Heart right ventricle (tissue), 16 donors: Measurements from ENCODE around the gene CZIB. TPM values are rescaled to one million over a fixed set of nuclear protein-coding genes. Genes with fewer than 3 reads are reported as not detected.
"Not testable (repeated sequence)": the region's sequence is repeated elsewhere in the genome, so short reads cannot be mapped to it uniquely, and the experiment has no call there.

ENCODE experiments used
- ATAC-seq, 8 donors: fragments of 200-7000 bp; cut with Tn5 transposase; one replicate each; pipeline ENCODE4 v1.9.1; 2020; ENCODE audit warnings: mild to moderate bottlenecking in 8 of 8, moderate library complexity in 8 of 8, moderate number of reproducible peaks in 1 of 8
- DNase-seq, 2 donors: peaks; one replicate each; pipeline ENCODE4 v3.0.0-alpha.2; 2020
- H3K27ac ChIP-seq, 10 donors: fragments of 200-600 bp; sonication (generic) in 2 of 10; one replicate each; pipeline versions ENCODE4 v1.5.0 to v1.8.0; 2020 to 2022; ENCODE audit warnings: mild to moderate bottlenecking in 3 of 10
- H3K27me3 ChIP-seq, 7 donors: fragments of 200-600 bp; one replicate each; pipeline ENCODE4 v1.8.0; 2021 to 2022; ENCODE audit warnings: mild to moderate bottlenecking in 2 of 7
- H3K36me3 ChIP-seq, 9 donors: fragments of 200-600 bp; sonication (generic) in 1 of 9; one replicate each; pipeline versions ENCODE4 v1.5.0 to v1.8.0; 2020 to 2022; ENCODE audit warnings: mild to moderate bottlenecking in 2 of 9
- H3K4me1 ChIP-seq, 9 donors: fragments of 200-600 bp; sonication (generic) in 1 of 9; one replicate each; pipeline versions ENCODE4 v1.5.0 to v1.8.0; 2020 to 2022; ENCODE audit warnings: mild to moderate bottlenecking in 4 of 9
- H3K4me3 ChIP-seq, 10 donors: fragments of 200-600 bp; sonication (generic) in 2 of 10; one replicate each; pipeline versions ENCODE4 v1.5.0 to v1.8.0; 2020 to 2022; ENCODE audit warnings: mild to moderate bottlenecking in 7 of 10, moderate library complexity in 2 of 10
- H3K9me3 ChIP-seq, 11 donors: fragments of 200-600 bp in 10 of 11; sonication (generic) in 2 of 11; one replicate each; pipeline versions ENCODE4 v1.5.0 to v1.8.0; 2013 to 2022; ENCODE audit warnings: mild to moderate bottlenecking in 2 of 11, control low read depth in 1 of 11, moderate library complexity in 1 of 11
- WGBS, 2 donors: extraction: QIAGEN DNeasy Blood & Tissue Kit; methylation state at CpG; one replicate each; pipeline ENCODE4 v1.1.7; 2013; ENCODE audit warnings: inconsistent platforms in 1 of 2; 5-methylcytosine and 5-hydroxymethylcytosine counted together
- intact Hi-C, 10 donors: fragments of 100-400 bp; cut with DNase I; formaldehyde crosslinking; loops; one replicate each; pipeline versions ENCODE4 v1.11.1 to v1.14.2; 2022
- polyA plus RNA-seq, 2 donors: library from polyadenylated mRNA; stranded (reverse); fragments of 200-250 nt; gene quantifications; one replicate each; pipeline ENCODE4 v1.2.3, GENCODE V29; 2013
- total RNA-seq, 10 donors: library from RNA; stranded (reverse); fragmentation: NEBNext Ultra II Directional in 3 of 10; extraction: Animal tissue kit (Norgen Biotek cat#: 25700) in 3 of 10; gene quantifications; one replicate each; pipeline versions ENCODE4 v1.2.1 to v1.2.4, GENCODE V29; 2021 to 2023
- TF ChIP-seq, protein P1 (sequence below), 9 donors: fragments of 200-600 bp; sonication (generic) in 2 of 9; IDR thresholded peaks; one replicate each; pipeline versions ENCODE4 v1.5.0 to v1.8.0; 2021 to 2022; ENCODE audit warnings: antibody characterized with exemption in 9 of 9, mild to moderate bottlenecking in 5 of 9, moderate library complexity in 1 of 9
- donor health status: Arrhythmogenic right ventricular cardiomyopathy.
- donor health status: ischemic (EF 13 %, LVEDD 7.1; RV severe dilation, severe dysfunction).
- donor health status: healthy with polysubstance abuse.
- donor health status: DM: no; HTN: yes; CAD: no.
- donor health status: DM: no; HTN: no; CAD: no.
- donor health status: ischemic (EF 25% LVEDD 6.9; RV normal size, moderate dysfunction).
- donor health status: ischemic (EF 25% LVEDD 5.7; RV mildly dilated, moderate dysfunction).
- donor health status: healthy.
- donor health status: DM: yes; HTN: yes; CAD: no.
- donor health status: Ischemic cardiomyopathy.
- donor health status: ischemic (EF 35%, LVEDD 5.7; RV mildly dilated, moderate dysfunction).
- donor health status: nonischemic (EF 11% LVEDD 7.7; RV severe dilation, severe dysfunction).
- donor health status: DM: yes; HTN: yes; CAD: no.
- donor health status: PGD.
- donor health status: ischemic (EF 29% LVEDD 5.4; RV normal size, mild dysfunction).
- donor health status: nonischemic (EF 23%, LVEDD 6.1; RV moderate dilation, normal function).

CZIB gene
- total and polyA plus RNA-seq, 12 donors: 41.8 to 97.3 (median 50.2) TPM

- H3K36me3 ChIP-seq: peaks cover 0 to 100% (median 49%) of the 10 kb centered on the region in 9 donors
- intact Hi-C loops: no loop called here
- TF ChIP-seq, protein P1, sequence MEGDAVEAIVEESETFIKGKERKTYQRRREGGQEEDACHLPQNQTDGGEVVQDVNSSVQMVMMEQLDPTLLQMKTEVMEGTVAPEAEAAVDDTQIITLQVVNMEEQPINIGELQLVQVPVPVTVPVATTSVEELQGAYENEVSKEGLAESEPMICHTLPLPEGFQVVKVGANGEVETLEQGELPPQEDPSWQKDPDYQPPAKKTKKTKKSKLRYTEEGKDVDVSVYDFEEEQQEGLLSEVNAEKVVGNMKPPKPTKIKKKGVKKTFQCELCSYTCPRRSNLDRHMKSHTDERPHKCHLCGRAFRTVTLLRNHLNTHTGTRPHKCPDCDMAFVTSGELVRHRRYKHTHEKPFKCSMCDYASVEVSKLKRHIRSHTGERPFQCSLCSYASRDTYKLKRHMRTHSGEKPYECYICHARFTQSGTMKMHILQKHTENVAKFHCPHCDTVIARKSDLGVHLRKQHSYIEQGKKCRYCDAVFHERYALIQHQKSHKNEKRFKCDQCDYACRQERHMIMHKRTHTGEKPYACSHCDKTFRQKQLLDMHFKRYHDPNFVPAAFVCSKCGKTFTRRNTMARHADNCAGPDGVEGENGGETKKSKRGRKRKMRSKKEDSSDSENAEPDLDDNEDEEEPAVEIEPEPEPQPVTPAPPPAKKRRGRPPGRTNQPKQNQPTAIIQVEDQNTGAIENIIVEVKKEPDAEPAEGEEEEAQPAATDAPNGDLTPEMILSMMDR (IDR thresholded peaks at IDR 0.05): no peak
- DNase-seq (no peak), ATAC-seq (peak in 2 of 8 donors; percentile 22 to 30)
- peaks cover 0 to 10% (median 5%) of the 10 kb centered on the region in 9 donors for H3K4me1 ChIP-seq
- 49 to 60% methylated on average over 1 of the region's 1 CpG for WGBS, 2 donors
- no peak overlapping the region for H3K4me3 ChIP-seq
- H3K27ac ChIP-seq: no peak overlapping the region
- peaks cover 0 to 18% (median 0%) of the 10 kb centered on the region in 11 donors for H3K9me3 ChIP-seq
- no peaks in the 10 kb centered on the region for H3K27me3 ChIP-seq
These were observed 12.7 kb downstream of the CZIB start for GRCh38 chr1:53207726-53208125.

GRCh38 chr1:53206735-53207379 is 13.6 kb downstream of the CZIB start:
- no peak for ATAC-seq
- no peak overlapping the region for H3K27ac ChIP-seq
- H3K4me1 ChIP-seq: peaks cover 0 to 10% (median 5%) of the 10 kb centered on the region in 9 donors
- H3K4me3 ChIP-seq: no peak overlapping the region
- TF ChIP-seq, protein P1 (IDR thresholded peaks at IDR 0.05): no peak
- WGBS, 2 donors: 97 to 100% methylated on average over 1 of the region's 1 CpG
- H3K9me3 ChIP-seq: peaks cover 0 to 18% (median 0%) of the 10 kb centered on the region in 11 donors
- no peak for DNase-seq
- no peaks in the 10 kb centered on the region for H3K27me3 ChIP-seq
- H3K36me3 ChIP-seq: peaks cover 0 to 100% (median 53%) of the 10 kb centered on the region in 9 donors
- intact Hi-C loops: no loop called here

DNA sequence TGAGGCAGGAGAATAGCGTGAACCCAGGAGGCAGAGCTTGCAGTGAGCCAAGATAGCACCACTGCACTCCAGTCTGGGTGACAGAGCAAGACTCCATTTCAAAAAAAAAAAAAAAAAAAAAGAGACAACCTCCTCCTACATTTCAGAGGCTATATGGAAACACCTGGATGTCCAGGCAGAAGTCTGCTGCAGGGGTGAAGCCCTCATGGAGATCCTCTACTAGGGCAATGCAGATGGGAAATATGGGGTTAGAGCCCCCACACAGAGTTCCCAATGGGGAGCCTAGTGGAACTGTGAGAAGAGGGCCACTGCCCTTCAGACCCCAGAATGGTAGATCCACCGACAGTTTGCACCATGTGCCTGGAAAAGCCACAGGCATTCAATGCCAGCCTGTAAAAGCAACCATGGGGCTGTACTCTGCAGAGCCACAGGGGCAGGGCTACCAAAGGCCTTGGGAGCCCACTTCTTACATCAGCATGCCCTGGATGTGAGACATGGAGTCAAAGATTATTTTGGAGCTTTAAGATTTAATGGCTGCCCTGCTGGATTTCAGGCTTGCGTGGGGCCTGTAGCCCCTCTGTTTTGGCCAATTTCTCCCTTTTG is 14.2 kb downstream of the CZIB start:
- Histone ChIP-seq H3K4me1 (peaks cover 0 to 10% (median 5%) of the 10 kb centered on the region in 9 donors), H3K9me3 (peaks cover 0 to 18% (median 0%) of the 10 kb centered on the region in 11 donors), H3K36me3 (peaks cover 0 to 100% (median 53%) of the 10 kb centered on the region in 9 donors)
- intact Hi-C loops, H3K4me3 ChIP-seq, ATAC-seq, H3K27ac ChIP-seq, H3K27me3 ChIP-seq, DNase-seq: not testable (repeated sequence)
- 97 to 99% methylated on average over 3 of the region's 3 CpGs for WGBS, 2 donors

DNA sequence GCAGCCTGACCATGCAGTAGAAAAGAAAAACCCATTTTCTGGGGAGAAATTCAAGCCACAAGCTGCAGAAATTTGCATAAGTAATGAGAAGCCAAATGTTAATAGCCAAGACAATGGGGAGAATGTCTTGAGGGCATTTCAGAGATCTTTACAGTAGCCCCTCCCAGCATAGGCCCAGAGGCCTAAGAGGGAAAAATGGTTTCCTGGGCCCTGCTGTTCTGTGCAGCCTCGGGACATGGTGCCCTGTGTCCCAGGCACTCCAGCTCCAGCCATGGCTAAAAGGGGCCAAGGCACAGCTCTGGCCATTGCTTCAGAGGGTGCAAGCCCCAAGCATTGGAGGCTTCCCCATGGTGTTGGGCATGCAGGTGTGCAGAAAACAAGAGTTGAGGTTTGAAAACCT is 14.9 kb downstream of the CZIB start:
- H3K27ac ChIP-seq, ATAC-seq, H3K27me3 ChIP-seq, intact Hi-C loops, H3K4me3 ChIP-seq, DNase-seq: not testable (repeated sequence)
- Histone ChIP-seq H3K9me3 (peaks cover 0 to 18% (median 0%) of the 10 kb centered on the region in 11 donors), H3K4me1 (peaks cover 0 to 10% (median 5%) of the 10 kb centered on the region in 9 donors), H3K36me3 (peaks cover 0 to 100% (median 49%) of the 10 kb centered on the region in 9 donors)
- WGBS, 2 donors: 100% methylated on average over 1 of the region's 1 CpG

DNA sequence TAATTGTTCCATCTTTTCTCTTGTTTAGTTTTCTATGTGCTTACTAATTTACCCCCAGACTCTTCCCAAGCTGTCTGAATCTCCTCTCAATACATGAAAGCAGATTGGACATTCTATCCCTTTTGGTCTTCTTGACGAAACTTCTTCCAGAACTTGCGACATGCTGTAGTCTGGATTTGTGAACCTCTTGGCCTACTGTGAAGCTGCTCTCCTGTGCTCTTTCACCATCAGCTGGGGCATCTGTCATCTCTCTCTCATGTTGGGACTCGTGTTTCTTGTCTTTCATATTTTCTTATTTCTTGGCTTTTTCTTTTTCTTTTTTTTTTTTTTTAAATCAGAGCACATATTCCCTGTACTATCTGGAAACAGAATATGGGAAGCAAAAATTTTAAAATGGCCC is 17.0 kb downstream of the CZIB start:
- no peak overlapping the region for H3K27ac ChIP-seq
- no peak overlapping the region for H3K4me3 ChIP-seq
- H3K27me3 ChIP-seq: no peaks in the 10 kb centered on the region
- intact Hi-C loops: no loop called here
- H3K9me3 ChIP-seq: peaks cover 0 to 18% (median 0%) of the 10 kb centered on the region in 11 donors
- no peak for DNase-seq
- WGBS, 2 donors: 92 to 95% methylated on average over 3 of the region's 3 CpGs
- TF ChIP-seq, protein P1 (IDR thresholded peaks at IDR 0.05): no peak
- no peak for ATAC-seq
- H3K4me1 ChIP-seq: peaks cover 0 to 23% (median 18%) of the 10 kb centered on the region in 9 donors
- peaks cover 0 to 82% (median 39%) of the 10 kb centered on the region in 9 donors for H3K36me3 ChIP-seq
